Measurements from ENCODE around the gene NPAS3.

Gene NPAS3

GRCh38 chr14:33586806-33587205, 648.1 kb downstream of the NPAS3 start:
- no peak for DNase-seq (ENCODE audit: low read depth)

DNA sequence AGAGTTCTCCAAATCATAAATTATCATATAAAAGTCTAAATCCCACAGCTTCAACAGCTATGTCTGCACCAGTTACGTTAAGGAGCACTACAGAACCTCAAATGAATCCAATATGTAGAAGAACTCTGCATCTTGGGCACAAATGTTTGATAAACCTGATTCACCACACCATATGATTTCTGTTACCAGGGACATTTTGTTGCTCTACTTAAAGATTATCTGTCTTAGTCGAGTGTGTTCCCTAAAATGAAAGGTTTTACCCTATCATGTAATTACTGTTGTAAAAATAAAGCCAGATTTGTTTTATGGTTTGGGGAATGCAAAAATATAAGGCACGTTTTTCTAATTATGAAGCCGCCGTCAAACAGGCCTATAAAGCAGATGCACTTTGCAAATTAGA, 649.1 kb downstream of the NPAS3 start:
- no peak for DNase-seq (ENCODE audit: low read depth)

- no peak for DNase-seq (ENCODE audit: low read depth)
Observed at GRCh38 chr14:33588771-33589170, 650.1 kb downstream of the NPAS3 start.

- DNase-seq (ENCODE audit: low read depth) = no peak
Observed at GRCh38 chr14:33589334-33589733, 650.7 kb downstream of the NPAS3 start.

- DNase-seq (ENCODE audit: low read depth) = no peak
Observed at GRCh38 chr14:33590891-33591630, 652.4 kb downstream of the NPAS3 start.

- no peak for DNase-seq (ENCODE audit: low read depth)
Observed at GRCh38 chr14:33592297-33592696, 653.6 kb downstream of the NPAS3 start.

DNA sequence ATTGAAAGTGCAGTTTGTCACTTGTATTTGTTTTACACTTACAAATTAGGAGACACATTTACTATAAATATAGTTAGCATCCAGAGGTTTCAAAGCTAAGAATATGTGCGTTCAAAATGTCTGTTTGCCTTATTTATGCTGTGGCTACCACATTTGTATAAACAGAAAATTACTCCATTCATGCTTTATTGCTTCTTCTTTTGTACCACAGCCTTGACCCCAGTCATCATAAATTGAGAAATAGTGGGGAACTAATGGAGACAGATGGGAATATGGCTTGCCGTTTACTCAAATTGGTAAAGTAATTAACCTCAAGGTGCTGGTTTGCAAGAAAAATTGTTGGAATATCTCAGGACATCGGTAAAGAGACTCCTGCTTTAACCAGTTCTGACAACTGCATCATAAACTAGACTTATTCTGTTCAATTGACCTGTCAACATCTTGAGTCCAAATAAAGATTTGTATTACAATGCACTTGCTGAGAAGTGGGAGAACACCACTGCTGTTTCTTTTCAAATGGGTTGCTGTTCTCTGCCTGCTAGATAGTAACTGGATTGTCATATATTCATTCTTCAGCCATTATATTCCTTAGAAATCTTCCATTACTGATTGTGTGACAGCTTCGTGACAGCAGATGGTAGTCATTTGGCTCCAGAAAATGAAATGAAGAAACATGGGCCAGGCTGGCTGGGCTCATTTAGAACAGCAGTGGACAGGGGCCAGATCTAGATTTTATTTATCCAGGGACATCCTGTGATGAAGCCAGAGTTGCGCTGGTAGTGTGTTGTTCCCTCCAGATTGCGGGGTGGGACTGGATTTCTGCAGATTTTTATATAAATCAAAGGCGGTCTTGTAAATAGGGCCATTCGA, 657.8 kb downstream of the NPAS3 start:
- DNase-seq (ENCODE audit: low read depth) = no peak

DNA sequence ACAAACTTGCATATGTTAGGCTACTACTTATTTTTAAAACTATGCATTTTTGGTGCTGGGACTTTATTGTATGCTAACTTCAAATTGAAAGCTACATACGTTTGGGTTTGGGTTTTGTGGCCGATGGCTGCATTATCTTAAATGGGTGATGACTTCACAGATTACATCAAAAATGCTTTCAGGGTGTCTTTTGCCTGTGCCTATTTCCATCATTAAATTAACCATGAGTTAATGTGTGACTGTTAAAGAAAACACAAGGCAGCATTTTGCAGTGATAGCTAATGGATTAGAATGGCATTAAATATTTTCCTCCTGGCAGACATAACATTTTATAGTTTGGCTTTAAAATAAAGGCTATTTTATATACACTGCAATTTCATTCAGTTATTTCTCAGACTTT, 659.9 kb downstream of the NPAS3 start:
- DNase-seq (ENCODE audit: low read depth) = no peak

DNA sequence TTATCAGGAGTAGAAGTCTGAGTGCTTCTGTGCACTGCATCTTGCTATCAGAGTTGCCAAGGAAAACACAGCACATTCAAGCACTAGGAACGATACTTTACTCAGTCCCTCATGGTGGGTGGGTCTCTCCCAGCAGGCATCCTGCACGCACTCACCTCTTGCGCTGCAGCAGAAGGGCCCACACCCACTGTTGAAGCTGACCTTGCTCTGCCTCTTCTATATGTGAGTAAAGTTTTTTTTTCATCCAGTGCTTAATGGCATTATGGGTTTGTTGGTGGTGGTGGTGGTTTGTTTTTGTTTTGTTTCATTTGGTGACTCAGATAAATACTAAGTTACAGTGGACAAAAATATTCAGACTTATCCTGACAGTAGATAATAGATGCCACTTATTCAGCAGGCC, 663.7 kb downstream of the NPAS3 start:
- DNase-seq (ENCODE audit: low read depth) = no peak

DNA sequence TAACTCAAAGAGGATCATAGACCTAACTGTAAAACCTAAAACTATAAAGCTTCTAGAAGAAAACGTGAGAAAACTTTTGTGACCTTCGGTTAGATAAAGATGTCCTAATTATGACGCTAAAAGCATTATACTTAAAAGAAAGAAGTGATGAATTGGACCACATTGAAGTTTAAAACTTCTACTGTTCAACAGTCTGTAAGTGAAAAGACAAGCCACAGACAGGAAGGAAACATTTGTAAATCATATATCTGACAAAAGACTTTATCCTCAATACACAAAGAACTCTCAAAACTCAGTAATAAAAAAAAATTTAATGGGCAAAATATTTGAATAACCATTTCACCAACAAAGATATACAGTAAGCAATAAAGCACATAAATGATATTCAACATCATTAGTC, 667.9 kb downstream of the NPAS3 start:
- no peak for DNase-seq (ENCODE audit: low read depth)

DNA sequence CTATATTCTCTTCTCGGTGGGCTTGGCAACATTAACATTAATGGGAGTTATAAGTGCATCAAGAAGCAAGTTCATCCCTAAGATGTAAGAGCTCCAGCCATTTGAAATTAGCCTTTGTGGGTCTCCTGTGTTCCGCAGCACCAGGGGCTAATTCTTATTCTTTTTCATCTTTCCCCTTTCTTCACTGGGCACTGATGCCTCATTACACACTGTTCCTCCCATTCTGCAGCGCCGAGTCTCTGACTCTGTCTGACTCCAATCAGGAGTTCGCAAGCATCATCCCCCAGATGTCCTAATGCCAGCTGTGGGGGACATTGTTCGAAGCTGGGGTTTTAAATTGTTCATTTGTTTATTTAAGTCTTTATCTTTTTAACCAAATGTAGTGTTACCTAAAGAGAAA, 670.9 kb downstream of the NPAS3 start:
- DNase-seq (ENCODE audit: low read depth) = no peak

GRCh38 chr14:33610121-33610520, 671.4 kb downstream of the NPAS3 start:
- DNase-seq (ENCODE audit: low read depth) = no peak

- DNase-seq (ENCODE audit: low read depth) = no peak
Observed at GRCh38 chr14:33611405-33612196, 672.9 kb downstream of the NPAS3 start.

DNA sequence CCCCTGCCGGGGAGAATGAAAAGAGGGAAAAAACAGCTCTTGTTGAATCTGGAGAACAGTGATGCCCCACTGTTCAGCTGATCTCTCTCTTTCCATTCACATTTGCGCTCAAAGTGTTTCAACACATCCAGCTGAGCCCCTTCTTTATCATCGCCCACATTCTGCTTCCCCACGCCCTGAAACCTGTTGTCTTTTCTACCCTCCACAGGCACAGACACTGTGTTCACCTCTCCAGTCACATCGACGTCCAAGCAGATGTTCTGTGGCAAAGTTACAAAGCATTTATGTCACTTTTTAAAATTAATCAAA, 673.5 kb downstream of the NPAS3 start:
- no peak for DNase-seq (ENCODE audit: low read depth)

- DNase-seq (ENCODE audit: low read depth) = no peak
Observed at GRCh38 chr14:33617154-33617553, 678.5 kb downstream of the NPAS3 start.

GRCh38 chr14:33618361-33619105, 679.9 kb downstream of the NPAS3 start:
- DNase-seq (ENCODE audit: low read depth) = no peak

GRCh38 chr14:33622496-33622895, 683.8 kb downstream of the NPAS3 start:
- DNase-seq (ENCODE audit: low read depth) = no peak

DNA sequence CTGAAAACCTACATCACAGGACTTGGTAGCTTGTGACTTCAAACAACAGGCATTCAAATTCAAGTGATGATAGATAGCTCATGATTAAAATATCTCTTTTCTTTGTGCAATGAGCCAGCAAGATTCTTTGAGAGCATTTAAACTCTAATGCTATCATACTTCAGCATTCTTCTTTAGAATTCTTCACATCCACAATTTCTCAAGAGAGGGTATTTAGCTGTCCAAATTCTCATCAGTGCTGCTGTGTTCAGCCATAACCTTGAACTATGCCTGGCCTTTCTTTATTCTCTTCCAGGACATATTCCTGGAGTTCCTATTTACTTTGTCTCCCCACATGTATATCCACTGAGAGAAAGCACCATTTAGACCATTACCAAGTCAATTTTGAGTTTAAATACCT, 691.1 kb downstream of the NPAS3 start:
- no peak for DNase-seq (ENCODE audit: low read depth)

DNA sequence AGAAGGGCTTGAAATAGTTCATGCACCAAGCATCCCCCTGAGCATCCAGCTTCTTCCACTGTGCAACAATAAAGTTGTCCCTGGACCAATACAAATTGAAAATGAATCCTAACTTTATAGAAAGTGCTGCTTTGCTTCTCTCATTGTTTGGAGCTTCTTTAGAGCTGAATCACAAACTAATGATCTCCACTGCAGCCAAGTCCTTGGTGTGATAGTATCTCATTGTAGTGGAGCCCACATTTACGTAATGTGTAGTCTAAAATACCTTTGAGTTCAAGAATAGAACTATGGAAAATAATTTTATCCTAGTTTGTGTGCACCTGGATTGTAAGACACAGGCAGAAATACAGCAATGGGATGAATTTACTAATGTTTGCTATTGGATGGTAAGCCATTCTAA, 692.3 kb downstream of the NPAS3 start:
- DNase-seq (ENCODE audit: low read depth) = no peak

- no peak for DNase-seq (ENCODE audit: low read depth)
Observed at GRCh38 chr14:33631441-33631840, 692.8 kb downstream of the NPAS3 start.

DNA sequence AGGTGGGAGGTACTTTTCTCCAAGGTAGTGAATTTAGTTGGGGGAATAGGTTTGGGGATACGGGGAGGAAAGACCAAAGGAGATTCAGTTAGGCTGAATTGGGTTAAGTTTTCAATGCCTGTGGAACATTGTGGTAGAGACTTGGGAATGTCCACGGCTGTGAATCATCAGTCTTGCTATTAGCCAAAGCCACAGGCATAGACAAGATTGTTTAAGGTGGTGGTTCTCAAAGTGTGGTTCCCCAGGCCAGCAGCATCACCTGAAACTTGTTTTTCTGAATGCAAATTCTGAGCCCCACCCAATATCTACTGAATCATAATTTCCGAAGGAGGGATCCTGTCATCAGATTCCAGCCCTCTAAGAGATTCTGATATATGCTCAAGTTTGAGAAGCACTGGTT, 696.0 kb downstream of the NPAS3 start:
- DNase-seq (ENCODE audit: low read depth) = no peak

DNA sequence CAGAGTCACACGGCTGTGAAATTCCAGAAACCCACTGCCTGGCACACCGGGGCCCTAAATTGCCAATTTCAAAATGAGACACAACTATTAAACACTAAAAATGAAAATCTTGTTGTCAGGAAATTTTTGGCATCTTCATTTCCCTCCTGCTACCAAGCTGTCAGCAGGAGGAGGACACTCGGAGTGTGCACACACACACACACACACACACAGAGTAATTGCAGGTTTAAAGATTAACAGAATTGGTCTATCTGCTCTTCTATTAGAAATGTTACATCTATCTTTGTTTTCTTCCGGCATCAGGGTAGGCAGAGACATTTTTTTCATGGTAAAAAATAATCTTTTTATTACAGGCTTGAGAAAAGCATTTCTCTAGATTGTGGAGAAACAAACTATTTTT, 698.0 kb downstream of the NPAS3 start:
- no peak for DNase-seq (ENCODE audit: low read depth)
